GM20431 (cell line): ENCODE results near the gene LAX1.

ENCODE experiments used
- in situ Hi-C: fragments of 300-500 bp; cut with MseI, MboI; formaldehyde crosslinking; loops from one replicate; pipeline ENCODE4 v1.15.0; 2020; ENCODE audit warnings: low sequenced_read_pairs; ENCODE audit not compliant: unreplicated experiment

LAX1 gene

GRCh38 chr1:203799157-203799556, 34.2 kb downstream of the LAX1 start:
- in situ Hi-C loops: no loop called here

- in situ Hi-C loops: no loop called here
These were observed 35.0 kb downstream of the LAX1 start for GRCh38 chr1:203799971-203800370.

GRCh38 chr1:203805689-203806088, 40.7 kb downstream of the LAX1 start:
- in situ Hi-C loops: no loop called here

- in situ Hi-C loops: no loop called here
These were observed 42.2 kb downstream of the LAX1 start for GRCh38 chr1:203807196-203807595.

GRCh38 chr1:203813581-203814341, 48.8 kb downstream of the LAX1 start:
- in situ Hi-C loops: no loop called here

- in situ Hi-C loops: no loop called here
These were observed 53.4 kb downstream of the LAX1 start for GRCh38 chr1:203818399-203818798.

GRCh38 chr1:203823306-203823705, 58.3 kb downstream of the LAX1 start:
- in situ Hi-C loops: no loop called here
